Measurements from ENCODE around the gene SLC22A12.

SLC22A12 gene

DNA sequence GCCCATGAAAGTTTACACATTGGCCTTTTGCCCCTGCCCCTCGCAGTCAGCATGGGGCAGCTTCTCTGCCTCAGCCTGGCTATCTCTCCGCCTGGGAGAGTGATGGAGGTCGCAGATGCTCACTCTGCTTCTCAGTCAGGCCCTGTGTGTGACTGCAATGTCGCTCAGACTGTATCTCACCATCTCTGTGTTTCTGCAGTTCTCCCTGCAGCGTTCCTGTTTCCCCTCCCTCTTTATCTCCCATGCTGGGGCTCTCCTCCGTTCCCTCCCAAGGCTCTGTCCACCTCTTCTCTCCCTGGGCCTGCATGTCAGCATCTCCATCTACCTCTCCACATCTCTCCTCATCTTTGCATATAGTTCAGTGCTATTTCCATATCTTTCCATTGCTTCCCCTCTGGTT, 38.1 kb downstream of the SLC22A12 start:
- no peak for DNase-seq

DNA sequence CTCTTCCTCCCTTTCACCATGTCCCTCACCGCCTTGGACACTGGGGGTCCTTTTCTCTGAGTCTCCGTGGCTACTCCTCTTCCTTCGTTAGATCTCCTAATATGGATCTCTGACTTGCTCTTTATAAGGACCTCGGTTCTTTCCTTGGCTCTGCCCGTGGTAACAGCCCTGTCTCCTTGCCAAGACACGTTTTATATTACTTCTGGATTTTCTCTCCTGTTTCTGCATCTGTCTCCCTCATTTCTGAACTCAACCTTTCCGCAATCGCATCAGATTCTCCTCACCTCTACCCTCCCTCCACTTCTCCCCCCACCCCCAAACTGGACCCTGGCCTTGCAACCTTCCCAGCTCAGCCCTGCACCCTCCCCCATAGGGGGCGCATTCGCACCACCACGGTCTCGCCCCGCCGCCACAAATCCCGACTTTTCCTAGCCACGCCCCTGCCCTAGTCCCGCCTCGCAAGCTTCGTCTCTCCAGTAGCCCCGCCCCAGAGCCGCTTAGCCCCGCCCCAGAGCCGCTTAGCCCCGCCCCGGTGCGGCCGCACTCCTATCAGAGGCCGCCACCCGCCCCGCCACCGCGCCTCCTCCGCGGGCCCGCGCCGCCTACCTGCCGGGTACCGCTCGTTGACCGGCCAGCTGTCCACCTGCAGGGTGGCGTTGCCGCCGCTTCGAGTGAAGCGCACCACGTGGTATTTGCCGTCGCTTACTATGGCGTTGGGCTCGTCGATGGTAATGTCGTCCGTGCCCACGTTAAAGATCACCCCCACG, 39.0 kb downstream of the SLC22A12 start:
- no peak for DNase-seq

DNA sequence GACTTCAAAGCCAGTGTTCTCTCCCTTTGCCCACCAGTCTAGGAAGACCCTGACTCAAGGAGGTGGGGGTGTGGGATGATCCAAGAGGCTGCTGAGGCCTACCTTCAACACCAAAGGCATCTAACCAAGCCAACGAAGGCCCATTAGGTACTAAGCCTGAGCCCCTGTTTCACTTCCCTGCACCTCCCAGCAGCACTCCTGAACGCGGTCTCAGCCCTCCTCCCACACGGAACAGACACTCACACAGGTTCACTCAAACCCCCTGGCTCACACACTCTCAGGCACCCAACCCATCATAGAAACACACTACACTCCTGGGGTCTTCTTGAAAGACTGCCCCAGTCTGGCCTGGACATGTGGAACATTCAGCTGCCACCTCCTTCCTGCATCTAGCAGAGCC, 40.7 kb downstream of the SLC22A12 start:
- no peak for DNase-seq

DNA sequence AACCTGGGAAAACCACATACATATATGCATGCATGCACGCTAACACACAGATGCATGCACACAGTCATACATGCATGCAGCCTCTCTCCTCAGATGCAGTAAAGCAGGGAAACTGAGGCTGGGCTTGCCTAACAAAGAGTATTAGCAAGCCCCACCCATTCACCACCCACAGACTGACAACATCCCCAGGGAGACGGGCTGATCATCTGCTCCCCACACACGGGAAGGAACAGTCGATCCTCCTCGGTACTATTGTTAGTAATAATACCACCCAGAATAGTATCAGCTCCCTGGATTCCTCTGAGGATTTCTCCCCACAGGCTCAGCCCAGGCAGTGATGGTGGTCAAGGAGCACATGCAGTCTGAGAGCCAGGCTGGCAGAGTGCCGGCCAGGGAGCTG, 41.2 kb downstream of the SLC22A12 start:
- DNase-seq: no peak

DNA sequence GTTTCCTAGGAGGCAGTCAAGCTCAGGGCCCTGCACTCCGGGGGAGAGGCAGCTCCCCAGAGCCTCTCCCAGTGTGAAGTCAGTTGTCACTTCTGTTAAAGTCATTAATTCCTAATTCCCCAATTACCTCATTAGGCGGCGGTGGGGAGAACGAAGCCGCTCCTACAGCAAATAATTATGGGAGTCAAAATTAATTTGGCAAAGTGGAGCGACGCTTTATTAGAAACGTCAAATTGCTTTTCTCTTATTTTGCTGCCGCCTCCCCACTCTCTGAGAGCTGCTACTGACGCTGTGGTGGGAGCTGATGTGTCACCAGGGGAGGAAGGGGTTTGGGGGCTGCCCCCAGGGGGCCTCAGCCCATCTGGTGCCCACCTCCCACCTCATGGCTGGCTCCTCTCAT, 41.6 kb downstream of the SLC22A12 start:
- no peak for DNase-seq

DNA sequence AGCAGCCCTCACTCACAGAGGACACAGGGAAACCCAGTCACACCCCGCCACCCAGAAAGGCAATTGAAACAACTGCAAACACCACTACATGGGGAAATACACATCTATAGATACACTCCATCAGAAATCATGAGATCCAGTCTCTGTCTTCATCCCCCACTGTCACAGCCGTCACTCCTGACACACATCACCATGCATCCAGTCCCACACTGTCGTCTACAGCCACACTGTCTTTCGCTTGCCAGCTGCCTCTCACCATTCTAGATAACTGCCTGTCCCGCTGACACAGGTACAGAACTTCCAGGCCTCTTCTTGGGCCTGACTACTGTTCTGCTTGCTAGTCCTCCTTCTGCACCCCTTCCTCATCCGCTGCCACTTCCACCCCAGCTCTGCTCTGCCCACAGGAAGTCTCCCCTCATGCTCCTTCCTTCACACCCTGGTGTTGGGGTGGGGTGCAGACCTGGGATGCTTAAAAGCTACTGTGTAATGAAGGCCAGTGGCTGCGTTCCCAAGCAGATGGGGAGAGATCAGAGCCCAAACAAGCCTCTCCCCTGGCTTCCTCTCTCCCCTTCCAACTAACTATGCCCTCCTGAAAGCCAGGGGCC, 42.6 kb downstream of the SLC22A12 start:
- no peak for DNase-seq

DNA sequence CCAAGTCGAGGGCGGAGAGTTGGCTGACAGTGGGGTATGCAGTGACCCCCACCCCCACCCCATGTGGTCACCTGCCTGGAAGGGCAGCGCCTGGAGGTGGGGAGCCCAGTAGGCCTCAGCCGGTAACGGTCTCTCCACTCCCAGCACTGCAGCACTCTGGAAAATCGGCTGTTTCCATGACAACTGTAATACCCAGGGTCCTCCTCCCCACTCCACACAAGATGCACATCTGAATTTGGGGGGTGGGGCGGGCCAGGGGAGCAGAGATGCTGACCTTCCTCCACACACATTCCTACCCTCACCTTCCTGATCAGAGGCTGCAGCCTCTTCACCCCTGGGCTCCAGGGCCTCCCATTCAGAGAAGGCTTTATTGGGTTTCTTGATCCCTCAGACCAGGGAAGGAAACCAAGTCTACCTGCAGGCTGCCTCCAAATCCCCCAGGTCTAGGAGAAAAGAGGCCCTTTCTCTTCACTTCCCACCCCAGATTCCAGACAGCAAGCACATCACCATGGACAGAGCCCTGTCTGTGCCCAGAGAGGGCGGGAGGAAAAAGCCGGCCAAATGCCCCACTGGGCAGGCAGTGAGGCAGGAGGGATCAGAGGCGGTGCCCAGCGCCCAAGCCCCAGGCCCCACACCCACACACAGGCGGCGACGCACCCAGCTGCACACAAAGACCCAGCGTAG, 46.5 kb downstream of the SLC22A12 start:
- DNase-seq: no peak

DNA sequence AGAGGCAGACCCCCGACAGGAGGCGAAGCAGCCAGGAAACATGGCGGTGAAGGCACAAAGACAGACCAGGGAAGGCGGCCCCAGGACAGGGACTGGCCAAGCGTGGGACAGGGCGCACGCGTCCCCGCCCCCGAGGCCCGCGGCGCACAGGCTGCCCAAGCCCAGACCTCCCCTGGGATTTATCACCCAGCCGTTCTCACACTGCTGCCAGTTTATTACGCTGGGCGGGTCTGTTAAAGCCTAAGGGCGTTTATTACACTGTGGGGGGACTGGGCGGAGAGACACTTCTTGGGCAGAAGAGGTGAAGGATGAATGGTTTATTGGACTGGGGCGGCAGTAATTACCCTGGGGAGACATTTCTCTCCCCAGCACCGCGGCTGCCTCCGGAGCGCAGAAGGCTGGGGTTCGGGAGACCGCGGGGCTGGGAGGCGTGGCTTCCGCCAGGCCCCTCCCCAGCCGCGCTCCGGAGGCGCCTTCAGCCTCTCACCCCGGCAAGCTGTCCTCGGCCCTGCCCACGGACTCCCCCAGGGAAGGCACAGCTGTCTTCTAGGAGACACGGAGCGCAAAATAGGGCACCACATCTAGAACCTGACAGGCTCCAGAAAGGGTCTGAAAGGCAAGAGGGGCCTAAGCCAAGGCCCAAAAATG, 47.1 kb downstream of the SLC22A12 start:
- no peak for DNase-seq

DNA sequence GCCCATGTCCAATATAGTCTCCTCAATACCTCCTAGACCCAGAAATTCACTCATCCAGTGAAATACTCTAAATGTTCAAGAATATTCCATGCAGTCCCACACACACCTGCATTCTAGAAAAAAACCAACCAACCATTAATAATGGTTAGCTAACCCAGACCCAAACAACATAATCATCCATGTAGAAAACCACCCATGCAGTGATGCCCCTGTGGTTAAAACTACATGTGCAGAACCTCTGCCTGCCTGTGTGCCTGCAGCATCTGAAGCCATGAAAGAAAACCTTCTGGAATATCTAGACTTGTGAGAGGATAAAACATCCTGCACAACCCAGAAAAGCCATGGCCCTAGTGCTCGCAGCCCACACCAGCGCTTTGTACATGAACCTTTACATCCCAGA, 47.8 kb downstream of the SLC22A12 start:
- DNase-seq: no peak

DNA sequence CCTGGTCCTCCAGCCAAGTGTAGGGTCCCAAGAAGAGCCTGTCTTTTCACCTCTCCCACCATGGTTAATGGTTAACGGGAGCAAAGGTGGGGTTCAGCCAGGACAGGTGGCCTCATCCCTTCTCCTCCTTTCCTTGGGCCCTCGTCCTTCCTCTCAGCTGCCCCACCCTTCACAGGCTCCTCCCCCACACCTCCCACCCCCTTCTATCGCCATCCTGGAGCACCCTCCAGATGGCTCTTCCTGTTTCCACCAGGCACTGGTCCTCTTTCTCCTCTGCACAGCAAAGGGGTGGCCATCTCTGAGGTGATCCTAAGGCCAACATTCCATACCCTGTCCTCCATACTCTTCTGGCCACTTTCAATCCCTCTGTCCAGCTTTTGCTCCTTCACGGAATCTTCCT, 48.9 kb downstream of the SLC22A12 start:
- no peak for DNase-seq

DNA sequence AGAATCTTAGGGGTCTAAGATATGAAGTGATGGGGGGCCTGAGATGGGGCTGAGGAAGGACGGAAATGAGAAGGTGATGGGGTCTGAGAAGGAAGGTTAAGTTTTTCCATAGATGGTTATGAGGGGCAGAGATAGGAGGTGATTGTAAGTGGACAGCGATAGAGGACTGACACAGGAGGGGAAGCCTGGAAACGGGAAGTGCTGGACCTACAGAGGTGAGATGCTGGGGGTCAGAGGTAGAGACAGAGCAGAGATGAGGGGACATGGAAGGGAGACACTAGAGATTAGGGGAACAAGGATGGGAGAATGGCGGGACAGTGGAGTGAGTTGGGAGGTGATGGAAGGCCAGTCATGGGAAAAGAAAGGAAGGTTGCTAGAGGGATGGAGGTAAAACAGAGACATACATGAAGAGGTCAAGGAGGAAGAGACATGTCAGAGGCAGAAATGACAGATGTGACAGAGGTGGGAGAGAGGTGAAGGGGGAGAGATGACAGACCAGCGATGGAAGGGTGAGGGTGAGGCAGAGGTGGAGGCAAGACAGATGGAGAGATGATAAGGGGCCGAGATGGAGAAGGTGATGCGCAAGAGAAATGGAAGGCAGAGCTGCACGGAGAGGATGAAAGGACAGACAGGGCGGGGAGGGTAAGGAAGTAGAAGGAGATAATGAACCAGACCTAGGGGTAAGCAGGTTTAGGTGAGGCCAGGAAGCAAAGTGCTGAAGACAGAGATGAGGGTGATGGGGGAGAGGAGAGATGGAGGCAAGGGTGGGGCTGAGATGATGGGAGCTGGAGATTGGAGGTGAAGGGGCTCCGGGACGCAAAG, 50.8 kb downstream of the SLC22A12 start:
- no peak for DNase-seq

DNA sequence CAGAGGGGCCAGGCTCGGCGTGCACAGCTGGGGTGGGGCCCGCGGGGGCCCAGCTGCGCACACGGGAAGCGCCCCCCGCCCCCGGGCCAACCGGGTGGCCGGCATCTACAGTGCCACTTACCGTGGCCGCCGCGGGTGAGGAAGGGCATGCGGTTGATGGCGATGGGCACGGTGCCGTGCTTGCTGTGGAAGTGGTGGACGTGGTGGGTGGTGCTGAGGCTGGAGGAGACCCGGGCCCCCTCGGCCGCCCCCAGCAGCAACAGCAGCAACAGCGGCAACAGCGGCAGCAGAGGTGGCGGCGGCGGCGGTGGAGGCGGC, 51.4 kb downstream of the SLC22A12 start:
- no peak for DNase-seq

DNA sequence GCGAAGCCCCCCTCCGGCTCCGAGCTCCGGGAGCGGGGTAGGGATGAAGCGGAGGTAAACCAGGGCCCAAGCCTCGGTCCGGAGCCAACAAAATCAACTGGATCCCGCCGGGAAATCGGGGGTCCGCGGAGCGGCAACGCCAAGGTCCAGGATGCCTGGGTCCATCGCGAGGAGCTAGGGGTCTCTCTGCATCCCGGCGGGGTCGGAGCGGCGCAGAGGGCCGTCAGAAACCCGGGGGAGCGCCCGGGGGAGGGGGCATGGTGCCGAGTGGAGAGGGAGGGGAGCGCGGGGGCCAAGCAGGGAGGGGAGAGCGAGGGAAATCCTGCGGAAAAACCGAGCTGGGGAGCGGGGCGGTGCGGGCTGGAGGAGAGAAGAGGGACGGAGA, 51.8 kb downstream of the SLC22A12 start:
- DNase-seq: no peak

DNA sequence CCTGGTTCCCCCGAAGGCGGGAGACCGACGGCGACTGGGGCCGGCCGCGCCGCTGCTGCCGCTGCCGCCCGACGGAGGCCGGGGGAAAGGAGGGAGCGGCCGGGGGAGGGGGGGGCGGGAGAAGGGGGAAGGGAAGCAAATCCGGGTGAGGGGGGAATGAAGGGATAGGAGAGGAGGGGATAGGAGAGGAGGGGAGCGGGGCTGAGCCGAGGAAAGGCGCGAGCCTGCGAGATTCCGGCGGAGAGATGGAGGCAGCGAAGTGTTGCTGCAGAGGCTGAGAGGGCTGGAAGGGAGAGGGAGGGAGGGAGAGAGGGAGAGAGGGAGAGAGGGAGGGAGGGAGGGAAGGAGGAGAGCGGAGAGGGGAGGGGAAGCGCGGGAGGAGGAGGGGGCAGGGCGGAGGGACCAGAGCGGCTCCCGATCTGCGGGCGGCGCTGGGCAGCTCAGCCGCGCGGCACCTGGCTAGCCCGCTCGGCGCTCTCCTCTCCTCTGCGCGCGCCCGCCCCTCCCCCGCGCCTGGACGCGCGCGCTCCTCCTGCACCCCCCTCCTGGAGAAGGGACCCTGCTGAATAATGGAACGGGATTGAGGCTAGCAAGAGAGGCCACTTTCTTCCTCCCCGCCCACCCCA, 52.3 kb downstream of the SLC22A12 start:
- no peak for DNase-seq

DNA sequence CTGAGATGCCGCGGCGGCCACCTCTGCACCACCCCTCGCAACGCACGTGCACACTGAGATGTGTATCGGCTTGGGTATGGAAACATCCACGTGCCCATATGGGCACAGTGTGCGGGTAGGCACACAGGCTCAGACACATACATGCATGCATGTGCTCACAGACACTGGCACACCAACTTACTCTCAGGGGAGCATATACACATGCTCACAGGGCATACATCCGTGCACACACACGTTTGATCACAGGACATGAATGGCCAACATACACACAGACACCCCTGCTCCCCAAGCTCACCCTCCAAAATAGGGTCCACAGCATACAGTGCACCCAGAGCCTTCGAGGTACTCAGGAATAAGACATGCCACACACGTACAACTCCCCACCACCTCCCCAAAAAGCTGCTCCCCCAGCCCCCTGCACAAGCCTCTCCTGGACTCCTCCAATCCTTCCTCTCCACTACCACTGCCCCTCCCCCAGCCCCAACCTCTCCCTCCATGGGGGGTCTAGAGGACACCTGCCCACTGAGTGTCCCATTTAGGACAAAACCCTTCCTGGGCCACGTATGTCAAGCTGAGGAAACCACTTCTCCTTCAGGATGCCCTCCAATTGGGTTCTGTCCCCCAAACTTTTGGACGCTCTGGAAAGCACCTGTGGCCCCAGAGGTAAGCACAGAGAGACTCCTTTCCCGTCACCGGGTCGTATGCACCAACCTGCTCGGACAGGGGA, 53.1 kb downstream of the SLC22A12 start:
- DNase-seq: no peak

DNA sequence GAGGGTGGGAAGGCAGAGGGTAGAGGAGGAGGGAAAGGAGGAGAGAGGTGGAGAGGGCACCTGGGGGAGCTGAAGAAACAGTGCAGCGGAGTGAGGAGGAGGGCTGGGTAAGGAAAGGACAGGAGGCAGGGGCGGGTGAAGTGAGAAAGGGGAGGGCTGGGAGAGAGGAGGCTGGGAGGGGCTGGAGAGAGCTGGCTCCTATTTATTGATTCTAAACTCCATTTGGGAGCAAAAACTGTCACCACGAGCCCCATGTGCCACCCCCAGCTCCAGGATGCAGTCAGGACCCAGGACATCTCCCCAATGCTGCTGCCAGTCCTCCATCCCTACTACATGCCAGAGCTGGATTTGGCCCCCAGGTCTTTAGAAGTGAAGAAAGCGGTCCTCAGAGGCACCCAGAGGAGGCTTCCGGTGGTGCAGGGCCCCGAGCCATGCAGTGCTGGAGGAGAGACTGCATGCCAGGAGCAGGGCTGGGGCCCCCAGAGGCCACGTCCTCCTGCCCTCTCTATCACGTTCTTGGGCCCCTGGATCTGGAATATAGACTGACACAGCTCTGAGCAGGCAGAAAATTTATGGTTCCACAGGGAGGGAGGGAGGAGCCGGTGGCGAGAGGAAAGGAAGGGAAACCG, 53.7 kb downstream of the SLC22A12 start:
- no peak for DNase-seq

DNA sequence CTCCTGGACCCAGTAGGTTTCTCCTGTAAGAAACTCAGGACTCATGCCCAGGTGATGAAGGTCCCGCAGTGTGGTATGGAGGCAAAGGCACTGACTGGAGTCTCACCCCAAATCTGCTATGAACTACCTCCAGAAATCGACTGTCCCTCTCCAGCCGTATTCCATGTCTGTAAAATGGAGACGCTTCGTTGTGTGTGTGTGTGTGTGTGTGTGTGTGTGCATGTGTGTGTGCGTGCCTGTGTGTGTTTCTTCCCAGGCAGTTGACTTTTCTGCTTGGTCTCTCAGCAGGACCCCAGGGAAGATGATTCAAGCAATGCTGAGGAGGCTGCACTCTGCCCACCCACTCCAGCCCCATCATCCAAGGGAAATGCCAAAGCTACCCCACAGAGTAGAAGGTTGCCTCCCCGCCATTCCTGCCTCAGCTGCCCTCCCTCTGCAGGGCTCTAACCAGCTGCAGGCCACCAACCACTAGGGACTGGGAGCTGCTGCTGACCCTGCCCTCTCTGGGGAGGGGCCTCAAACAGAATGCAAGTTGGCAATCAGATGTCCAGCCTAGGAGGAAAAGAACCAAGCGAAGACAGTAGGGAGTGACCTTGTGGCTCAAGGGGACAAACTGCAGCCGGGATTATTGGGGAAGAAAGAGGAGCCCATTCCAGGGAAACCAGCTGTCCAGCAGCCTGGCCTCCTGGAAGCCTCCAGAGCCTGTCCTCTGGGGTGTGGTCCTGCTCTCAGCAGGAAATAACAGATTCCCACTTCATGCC, 56.2 kb downstream of the SLC22A12 start:
- DNase-seq: no peak

DNA sequence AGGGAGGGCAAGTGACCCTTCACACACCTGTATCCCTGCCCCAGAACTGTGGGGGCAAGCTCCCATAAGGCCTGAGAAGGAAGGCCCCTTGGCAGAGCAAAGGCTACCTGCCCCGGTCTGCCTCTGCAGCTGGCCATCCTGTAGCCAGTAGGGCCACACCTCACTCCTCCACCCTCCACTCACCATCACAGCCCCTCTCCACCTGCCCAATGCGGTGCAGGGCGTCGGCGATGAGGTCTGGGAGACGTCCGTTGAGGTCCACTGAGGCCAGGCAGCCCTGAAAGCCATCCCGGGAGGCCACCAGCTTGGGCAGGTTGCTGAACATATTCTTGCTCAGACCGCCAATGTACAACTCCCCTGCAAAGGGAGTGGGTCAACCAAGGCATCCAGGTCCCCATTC, 57.5 kb downstream of the SLC22A12 start:
- DNase-seq: no peak

DNA sequence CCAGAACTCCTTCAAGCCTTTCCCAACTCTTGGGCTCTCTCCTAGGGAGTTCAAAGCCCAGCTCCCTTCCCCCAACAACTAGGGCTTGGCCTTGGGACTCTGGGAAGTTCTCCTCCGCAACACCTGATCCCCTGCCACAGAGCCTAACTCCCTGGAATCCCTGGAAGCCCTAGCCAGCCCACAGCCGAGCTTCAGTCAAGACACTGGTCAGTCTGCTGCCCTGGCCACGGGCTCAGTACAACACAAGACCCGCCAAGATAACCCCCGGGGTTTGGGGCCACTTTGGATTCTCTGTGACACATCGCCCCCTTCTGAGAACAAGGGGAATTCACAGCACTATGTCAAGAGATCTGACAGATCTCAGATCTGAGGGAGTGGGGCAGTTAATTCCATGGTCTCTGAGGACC, 58.3 kb downstream of the SLC22A12 start:
- DNase-seq: no peak

DNA sequence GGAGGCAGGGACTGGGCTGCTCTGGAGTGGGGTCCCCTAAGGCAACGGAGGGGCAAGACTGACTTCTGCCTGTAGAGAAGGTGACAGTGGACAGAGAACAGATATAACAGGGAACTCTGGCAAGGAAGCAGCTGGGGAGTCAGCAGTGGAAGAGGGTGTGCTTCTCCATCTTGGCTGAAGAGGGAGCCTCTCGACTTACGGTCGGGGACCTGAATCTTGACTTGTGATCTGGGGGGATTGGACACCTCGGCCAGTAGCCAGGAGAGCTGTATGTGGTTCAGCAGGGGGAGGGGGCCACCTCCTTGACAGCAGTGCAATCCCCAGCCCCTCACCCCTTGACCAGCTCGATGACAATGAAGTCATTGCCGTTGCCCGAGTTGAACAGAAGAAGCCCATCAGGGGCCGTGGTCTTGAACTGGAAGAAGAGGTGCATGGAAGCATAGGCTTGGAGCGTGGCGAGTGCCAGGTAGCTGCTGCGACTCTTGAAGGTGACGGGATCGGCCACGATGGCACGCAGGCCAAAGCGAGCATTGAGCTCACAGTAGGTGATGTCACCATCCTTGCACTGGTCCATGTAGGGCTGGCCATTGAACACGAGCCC, 60.0 kb downstream of the SLC22A12 start:
- no peak for DNase-seq
